Sigmoid colon (tissue), 4 donors: ENCODE data around the gene TOP2B.

Experiments
- CTCF ChIP-seq, 4 experiments: fragments of 450-650 bp in 3 of 4; fragments of 200-600 bp in 1 of 4; IDR thresholded peaks; one replicate each; pipeline ENCODE4 v1.5.1; 2016 to 2019; ENCODE audit warnings: antibody characterized with exemption in 4 of 4, mild to moderate bottlenecking in 3 of 4, moderate library complexity in 2 of 4
- POLR2A ChIP-seq, 2 donors: fragments of 450-650 bp; IDR thresholded peaks; one replicate each; pipeline ENCODE4 v1.6.1; 2016; ENCODE audit warnings: antibody characterized with exemption in 2 of 2, mild to moderate bottlenecking in 2 of 2, moderate library complexity in 2 of 2
- POLR2AphosphoS5 ChIP-seq, 4 donors: sonication (generic); formaldehyde crosslinking; IDR thresholded peaks; one replicate each; pipeline ENCODE4 v1.6.1; 2017; ENCODE audit warnings: antibody characterized with exemption in 4 of 4

GRCh38 chr3:25665315-25666280, 891 bp upstream of the TOP2B start:
- TF ChIP-seq POLR2AphosphoS5 (IDR thresholded peaks at IDR 0.05) (no peak), CTCF (IDR thresholded peaks at IDR 0.05) (no peak), POLR2A (IDR thresholded peaks at IDR 0.05) (no peak)
